ENCODE measurements around the gene ATP6V0A1. TPM values are rescaled to one million over a fixed set of nuclear protein-coding genes. Genes with fewer than 3 reads are reported as not detected.

The ATP6V0A1 gene
- total RNA-seq, 4 donors from 2014 or later = 35.9 to 62.7 (median 47.5) TPM

GRCh38 chr17:42522263-42522790 is 63.6 kb downstream of the ATP6V0A1 start:
- peaks cover 0 to 25% (median 8%) of the 10 kb centered on the region in 3 donors for H3K36me3 ChIP-seq
- 87% methylated on average over 8 to 9 of the region's 9 CpGs for WGBS, 2 donors
- TF ChIP-seq CTCF (IDR thresholded peaks at IDR 0.05) (no peak), POLR2A (IDR thresholded peaks at IDR 0.05) (no peak)
- H3K27me3 ChIP-seq = no peaks in the 10 kb centered on the region
- peak overlapping the region; percentile 79 to 97 (median 91) for H3K27ac ChIP-seq
- H3K4me3 ChIP-seq = no peak overlapping the region
- no peaks in the 10 kb centered on the region for H3K9me3 ChIP-seq
- H3K4me1 ChIP-seq = peaks cover 36 to 84% (median 64%) of the 10 kb centered on the region in 3 donors
- no peak for DNase-seq
- intact Hi-C loops (cut with DNase I) = no loop called here

GRCh38 chr17:42522798-42523278 is 64.2 kb downstream of the ATP6V0A1 start:
- peak overlapping the region; percentile 79 to 97 (median 91) for H3K27ac ChIP-seq
- intact Hi-C loops (cut with DNase I) = no loop called here
- H3K27me3 ChIP-seq = no peaks in the 10 kb centered on the region
- no peaks in the 10 kb centered on the region for H3K9me3 ChIP-seq
- no peak for DNase-seq
- no peak for TF ChIP-seq CTCF (IDR thresholded peaks at IDR 0.05)
- TF ChIP-seq POLR2A (IDR thresholded peaks at IDR 0.05) = no peak
- H3K36me3 ChIP-seq = peaks cover 0 to 25% (median 8%) of the 10 kb centered on the region in 3 donors
- WGBS, 2 donors = 85 to 100% methylated on average over 4 of the region's 8 CpGs
- no peak overlapping the region for H3K4me3 ChIP-seq
- H3K4me1 ChIP-seq = peaks cover 33 to 82% (median 59%) of the 10 kb centered on the region in 3 donors

DNA sequence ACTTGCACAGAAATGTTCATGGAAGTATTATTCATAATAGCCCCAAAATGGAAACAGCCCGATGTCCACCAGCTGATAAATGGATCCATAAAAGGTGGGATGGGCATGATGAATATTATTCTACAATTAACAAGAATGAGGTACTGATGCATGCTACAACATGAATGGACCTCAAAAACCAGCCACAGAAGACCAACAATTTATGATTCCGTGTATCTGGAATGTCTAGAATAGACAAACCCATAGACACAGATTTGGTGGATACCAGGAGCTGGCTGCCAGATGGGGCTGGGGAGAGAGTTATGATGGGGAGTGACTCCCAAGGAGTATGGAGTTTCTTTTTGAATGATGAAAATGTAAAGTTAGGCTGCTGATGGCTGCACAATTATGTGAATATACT is 66.5 kb downstream of the ATP6V0A1 start:
- peaks cover 0 to 25% (median 8%) of the 10 kb centered on the region in 3 donors for H3K36me3 ChIP-seq
- peaks cover 12 to 73% (median 51%) of the 10 kb centered on the region in 3 donors for H3K4me1 ChIP-seq
- TF ChIP-seq POLR2A (IDR thresholded peaks at IDR 0.05) (no peak), CTCF (IDR thresholded peaks at IDR 0.05) (no peak)
- peak overlapping the region in 2 of 4 donors; percentile 1 to 87 for H3K27ac ChIP-seq
- no peak for DNase-seq
- H3K27me3 ChIP-seq = no peaks in the 10 kb centered on the region
- H3K4me3 ChIP-seq = no peak overlapping the region
- intact Hi-C loops (cut with DNase I) = no loop called here
- 16 to 44% methylated on average over 2 of the region's 2 CpGs for WGBS, 2 donors
- H3K9me3 ChIP-seq = no peaks in the 10 kb centered on the region

DNA sequence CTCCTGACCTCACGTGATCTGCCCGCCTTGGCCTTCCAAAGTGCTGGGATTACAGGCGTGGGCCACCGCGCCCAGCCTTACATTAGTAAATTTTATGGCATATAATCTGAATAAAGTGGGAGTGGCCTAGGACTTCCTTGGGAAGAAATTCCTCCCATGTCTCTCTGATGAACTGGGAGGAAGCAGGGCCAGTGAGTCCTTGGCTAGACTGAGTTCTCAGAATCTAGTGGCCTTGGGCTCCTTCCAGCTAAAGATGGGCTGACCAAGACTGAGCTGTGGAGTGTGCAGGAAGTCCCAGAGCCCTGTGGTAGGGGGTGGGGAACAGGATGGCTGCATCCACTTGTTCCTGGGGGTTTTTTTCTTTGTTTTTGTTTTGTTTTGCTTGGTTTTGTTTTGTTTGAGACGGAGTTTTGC is 67.4 kb downstream of the ATP6V0A1 start:
- no peak for DNase-seq
- Histone ChIP-seq H3K27me3 (no peaks in the 10 kb centered on the region), H3K9me3 (no peaks in the 10 kb centered on the region), H3K4me1 (peaks cover 8 to 73% (median 51%) of the 10 kb centered on the region in 3 donors), H3K4me3 (no peak overlapping the region), H3K36me3 (peaks cover 0 to 23% (median 8%) of the 10 kb centered on the region in 3 donors), H3K27ac (peak overlapping the region in 3 of 4 donors; percentile 1 to 35 (median 29))
- 35 to 38% methylated on average over 1 to 4 of the region's 6 CpGs for WGBS, 2 donors
- TF ChIP-seq POLR2A (IDR thresholded peaks at IDR 0.05) (no peak), CTCF (IDR thresholded peaks at IDR 0.05) (no peak)
- intact Hi-C loops (cut with DNase I) = no loop called here

DNA sequence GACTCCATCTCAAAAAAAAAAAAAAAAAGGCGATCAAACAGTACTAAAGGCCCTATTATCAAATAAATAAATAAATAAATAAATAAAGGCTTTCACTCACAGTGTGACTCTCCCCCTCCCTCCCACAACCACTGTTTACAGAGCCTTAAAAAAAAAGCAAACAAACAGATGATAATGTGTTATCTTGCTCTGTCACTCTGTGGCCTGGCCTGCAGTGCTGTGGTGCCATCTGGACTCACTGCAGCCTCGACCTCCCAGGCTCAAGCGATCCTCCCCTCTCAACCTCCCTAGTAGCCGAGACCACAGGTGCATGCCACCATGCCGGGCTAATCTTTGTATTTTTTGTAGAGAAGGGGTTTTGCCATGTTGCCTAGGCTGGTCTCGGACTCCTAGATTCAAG is 69.3 kb downstream of the ATP6V0A1 start:
- no peak overlapping the region for H3K4me3 ChIP-seq
- TF ChIP-seq CTCF (IDR thresholded peaks at IDR 0.05) (no peak), POLR2A (IDR thresholded peaks at IDR 0.05) (no peak)
- intact Hi-C loops (cut with DNase I) = no loop called here
- WGBS, 2 donors = 91 to 94% methylated on average over 6 of the region's 6 CpGs
- peaks cover 14 to 70% (median 44%) of the 10 kb centered on the region in 3 donors for H3K4me1 ChIP-seq
- H3K36me3 ChIP-seq = peaks cover 0 to 4% (median 0%) of the 10 kb centered on the region in 3 donors
- no peak overlapping the region for H3K27ac ChIP-seq
- H3K27me3 ChIP-seq = no peaks in the 10 kb centered on the region
- DNase-seq = no peak
- no peaks in the 10 kb centered on the region for H3K9me3 ChIP-seq
